Measurements from ENCODE around the gene UBAC1.

Gene UBAC1

DNA sequence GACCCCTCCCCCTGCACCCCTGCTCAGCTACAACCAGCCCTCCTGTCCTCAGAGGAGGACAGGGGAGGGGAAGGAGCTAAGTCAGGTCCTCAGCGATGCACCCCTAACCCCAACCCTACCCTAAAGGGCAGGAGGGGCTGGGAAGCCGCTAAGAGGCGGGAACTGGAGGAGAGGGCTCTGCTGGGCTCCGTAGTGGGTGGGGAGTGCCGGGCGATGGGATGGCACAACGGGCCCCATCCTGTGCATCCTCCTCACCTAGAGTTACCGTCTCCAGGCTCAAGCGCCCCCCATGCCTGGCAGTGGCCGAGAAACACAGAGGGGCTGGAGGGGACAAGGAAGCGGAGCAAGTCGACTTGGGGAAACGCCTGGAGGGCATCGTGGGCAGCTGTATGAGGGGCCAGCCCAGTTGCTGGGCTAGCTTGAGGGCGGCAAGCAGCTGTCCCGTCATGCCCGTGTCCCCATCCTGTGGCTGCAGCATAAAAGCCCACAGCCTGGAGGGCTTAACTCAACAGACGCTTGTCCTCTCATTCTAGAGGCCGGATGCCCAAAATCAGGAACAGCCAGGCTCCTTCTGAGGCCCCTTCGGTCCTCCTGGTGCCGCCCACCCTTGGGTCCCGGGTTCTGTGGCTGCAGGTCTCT is 23.0 kb upstream of the UBAC1 start:
- DNase-seq (ENCODE audit: insufficient read length) (no peak), FAIRE-seq (no peak)
- TF ChIP-seq POLR2A (IDR thresholded peaks at IDR 0.05; ENCODE audit: low read depth, low read length) (no peak), POLR2AphosphoS5 (IDR thresholded peaks at IDR 0.05; ENCODE audit: low read depth, low read length) (no peak), TAF1 (IDR thresholded peaks at IDR 0.05; ENCODE audit: borderline replicate concordance, low read depth, low read length) (no peak)

DNA sequence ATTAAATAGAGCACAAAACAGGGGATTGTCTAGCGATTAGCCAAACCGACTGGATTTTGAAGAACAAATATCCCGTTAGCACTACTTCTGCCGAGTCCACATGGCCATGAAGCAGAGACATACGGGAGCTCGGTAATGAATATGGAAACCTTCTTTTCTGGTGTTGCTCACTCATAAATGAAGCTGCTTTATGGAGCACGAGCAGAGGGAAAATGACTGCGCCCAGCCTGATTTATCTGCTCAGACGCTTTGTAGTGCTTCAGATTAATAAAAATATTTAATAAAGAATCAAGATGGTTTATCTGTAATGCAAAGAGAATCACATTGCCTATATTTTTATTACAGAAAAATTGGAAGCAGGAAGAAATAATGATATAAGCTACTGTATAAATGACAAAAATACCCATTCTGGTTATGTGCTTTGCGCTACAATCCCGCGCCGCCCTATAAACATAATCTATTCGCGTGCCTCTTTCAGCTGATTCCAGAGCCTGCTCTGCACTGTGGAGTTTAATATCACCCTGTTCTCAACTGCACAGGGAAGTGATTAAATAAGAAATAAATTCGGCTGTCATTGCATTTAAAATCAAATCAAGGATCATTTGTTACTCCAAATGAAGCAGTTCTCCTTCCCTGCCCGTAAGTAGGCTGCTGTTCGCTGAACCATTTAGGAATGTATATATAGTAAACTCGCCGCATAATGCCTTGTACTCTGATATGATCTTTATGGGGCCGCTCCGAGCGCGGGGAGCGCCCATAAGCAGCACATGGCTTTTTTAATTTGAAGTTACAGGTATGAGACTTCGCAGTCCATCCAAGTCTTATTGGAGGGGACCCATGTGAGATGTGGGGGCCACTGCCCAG is 22.3 kb upstream of the UBAC1 start:
- TF ChIP-seq POLR2A (IDR thresholded peaks at IDR 0.05; ENCODE audit: low read depth, low read length) (no peak), TAF1 (IDR thresholded peaks at IDR 0.05; ENCODE audit: borderline replicate concordance, low read depth, low read length) (no peak), POLR2AphosphoS5 (IDR thresholded peaks at IDR 0.05; ENCODE audit: low read depth, low read length) (no peak)
- FAIRE-seq (no peak), DNase-seq (ENCODE audit: insufficient read length) (no peak)

DNA sequence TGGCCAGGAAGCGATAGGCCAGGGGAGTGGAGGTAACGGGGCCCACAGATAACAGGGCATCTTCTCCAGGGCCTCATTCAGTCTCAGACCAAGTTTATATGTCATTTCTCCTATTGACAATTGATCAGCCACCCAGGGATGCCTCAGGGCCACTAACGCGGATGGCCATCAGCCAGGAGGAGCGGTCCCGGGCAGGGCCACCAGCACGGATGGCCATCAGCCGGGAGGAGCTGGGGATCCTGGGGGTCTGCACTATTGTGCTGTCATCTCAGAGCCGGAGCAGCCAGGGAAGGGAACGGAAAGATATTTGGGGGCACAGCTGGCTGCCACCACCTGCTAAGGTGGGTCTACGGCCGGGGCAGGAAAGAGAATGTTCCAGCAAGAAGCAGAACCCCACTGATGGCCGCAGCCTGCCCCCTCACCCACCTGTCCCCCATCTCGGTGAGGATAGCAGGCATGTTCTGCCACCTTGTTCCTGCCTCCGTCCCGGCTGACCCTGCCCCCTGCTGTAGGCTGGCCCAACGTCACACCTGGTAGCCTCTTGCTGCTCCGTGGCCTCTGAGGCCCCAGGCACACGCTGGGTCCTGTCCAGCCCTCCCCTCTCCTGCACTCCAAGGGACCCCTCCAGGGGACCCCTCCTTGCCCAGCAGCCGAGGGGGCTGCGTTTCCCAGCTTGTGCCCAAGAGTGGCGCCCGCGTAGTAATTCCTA is 21.5 kb upstream of the UBAC1 start:
- TF ChIP-seq POLR2AphosphoS5 (IDR thresholded peaks at IDR 0.05; ENCODE audit: low read depth, low read length): no peak
- DNase-seq (ENCODE audit: insufficient read length) (no peak), FAIRE-seq (no peak)

DNA sequence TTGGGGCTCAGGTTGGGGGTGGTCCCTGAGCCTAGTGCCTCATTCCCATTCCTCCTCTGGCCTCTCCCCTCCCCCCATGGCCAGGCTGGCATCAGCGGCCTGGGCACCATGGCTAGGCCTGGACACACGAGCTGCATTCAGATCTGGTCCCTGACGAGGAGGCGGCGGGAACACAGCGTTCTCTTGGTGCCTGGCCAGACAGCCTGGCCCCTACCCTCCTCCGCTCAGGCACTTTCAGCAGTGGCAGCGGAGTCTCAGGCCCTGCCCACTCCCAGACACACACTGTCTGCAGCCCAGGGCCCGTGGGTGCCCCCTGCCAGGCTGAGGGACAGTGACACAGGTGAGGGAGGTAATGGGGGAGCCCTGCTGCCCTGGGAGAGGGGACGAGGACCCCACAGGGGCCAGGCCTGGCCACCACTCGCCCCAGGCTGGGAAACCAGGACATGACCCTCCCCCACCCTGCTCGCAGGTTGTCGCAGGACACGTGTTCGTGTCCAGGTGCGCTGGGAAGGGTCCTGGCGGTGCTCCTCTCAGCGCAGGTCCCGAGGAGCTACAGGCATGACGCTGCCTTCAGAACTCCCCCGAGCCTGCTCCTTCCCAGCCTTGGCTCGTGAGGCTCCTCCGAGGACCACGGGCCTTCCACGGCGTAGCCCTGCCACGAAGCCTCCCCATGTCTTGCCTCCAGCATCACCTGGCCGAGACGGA is 19.9 kb upstream of the UBAC1 start:
- no peak for TF ChIP-seq POLR2AphosphoS5 (IDR thresholded peaks at IDR 0.05; ENCODE audit: low read depth, low read length)
- no peak for TF ChIP-seq TAF1 (IDR thresholded peaks at IDR 0.05; ENCODE audit: borderline replicate concordance, low read depth, low read length)
- no peak for TF ChIP-seq POLR2A (IDR thresholded peaks at IDR 0.05; ENCODE audit: low read depth, low read length)
- FAIRE-seq (no peak), DNase-seq (ENCODE audit: insufficient read length) (no peak)

DNA sequence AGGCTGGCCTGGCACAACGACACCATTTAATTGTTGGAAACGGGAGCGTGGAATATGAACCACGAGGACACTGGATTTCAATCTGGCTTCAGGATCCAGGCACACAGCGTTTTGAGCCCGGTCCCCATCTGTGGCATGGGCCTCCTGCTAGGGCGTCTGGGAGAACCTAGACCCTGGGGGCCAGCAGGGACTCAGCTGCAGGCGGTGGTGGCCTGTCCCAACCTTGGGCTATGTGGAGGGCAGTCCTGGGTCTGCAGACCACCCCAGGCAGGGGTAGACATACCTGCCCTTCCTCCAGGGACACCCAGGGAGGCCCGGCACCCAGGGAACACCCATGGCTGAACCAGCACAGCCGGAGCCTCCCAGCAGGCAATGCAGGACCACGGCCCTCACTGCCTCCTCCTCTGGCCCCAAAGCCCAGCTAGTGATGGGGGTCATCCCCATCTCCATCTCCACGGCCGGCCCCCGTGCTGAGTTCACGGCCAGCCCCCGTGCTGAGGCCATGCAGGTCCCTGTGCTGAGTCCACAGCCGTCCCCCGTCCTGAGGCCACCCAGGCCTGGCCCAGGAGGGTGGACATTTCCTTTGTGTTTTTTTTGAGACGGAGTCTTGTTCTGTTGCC is 18.5 kb upstream of the UBAC1 start:
- DNase-seq (ENCODE audit: insufficient read length): no peak
- no peak for TF ChIP-seq TAF1 (IDR thresholded peaks at IDR 0.05; ENCODE audit: borderline replicate concordance, low read depth, low read length)
- TF ChIP-seq POLR2A (IDR thresholded peaks at IDR 0.05; ENCODE audit: low read depth, low read length): no peak
- TF ChIP-seq POLR2AphosphoS5 (IDR thresholded peaks at IDR 0.05; ENCODE audit: low read depth, low read length): no peak
- FAIRE-seq: no peak

DNA sequence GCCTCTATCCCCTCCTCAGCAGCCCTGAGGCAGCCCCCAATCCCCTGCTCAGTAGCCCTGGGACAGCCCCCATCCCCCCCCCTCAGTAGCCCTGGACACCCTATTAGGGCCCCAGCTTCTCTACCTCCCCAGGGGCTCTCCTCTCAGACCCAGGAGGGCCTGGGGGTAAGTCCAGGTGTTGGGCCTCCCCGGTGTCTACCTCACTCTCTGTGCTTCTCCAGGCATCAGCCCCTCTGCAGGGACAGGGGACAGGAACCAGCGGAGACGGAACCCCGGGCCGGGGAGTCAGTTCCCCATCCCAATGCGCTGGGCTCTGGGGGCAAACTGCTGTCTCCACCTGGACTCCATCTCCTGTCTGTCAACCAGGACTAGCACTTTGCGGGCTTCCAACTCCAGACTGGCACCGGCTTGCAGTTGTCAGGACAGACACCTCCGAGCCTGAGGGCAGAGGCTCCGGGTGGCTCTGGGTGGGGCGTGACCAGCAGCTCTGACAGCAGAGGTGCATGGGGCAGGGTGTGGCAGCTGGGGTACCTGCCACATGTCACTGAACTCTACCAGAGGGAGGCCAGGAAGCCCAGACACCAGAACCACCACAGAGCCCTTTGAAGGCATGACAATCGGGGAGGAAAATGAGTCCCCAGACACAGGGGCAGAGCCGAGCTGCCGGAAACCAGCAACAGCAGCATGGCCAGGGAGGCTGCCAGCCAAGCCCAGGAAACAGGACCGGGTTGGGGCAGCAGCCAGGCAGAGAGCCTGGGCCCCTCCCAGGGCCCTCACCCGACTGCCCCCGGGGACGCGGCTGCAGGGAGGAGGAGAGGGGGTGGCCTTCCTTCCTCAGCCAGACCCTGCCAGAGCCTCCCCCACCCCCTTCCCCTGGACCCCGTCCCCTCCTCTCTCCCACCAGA is 17.7 kb upstream of the UBAC1 start:
- TF ChIP-seq POLR2AphosphoS5 (IDR thresholded peaks at IDR 0.05; ENCODE audit: low read depth, low read length) (no peak), POLR2A (IDR thresholded peaks at IDR 0.05; ENCODE audit: low read depth, low read length) (no peak), TAF1 (IDR thresholded peaks at IDR 0.05; ENCODE audit: borderline replicate concordance, low read depth, low read length) (no peak)
- DNase-seq (ENCODE audit: insufficient read length) (no peak), FAIRE-seq (no peak)

DNA sequence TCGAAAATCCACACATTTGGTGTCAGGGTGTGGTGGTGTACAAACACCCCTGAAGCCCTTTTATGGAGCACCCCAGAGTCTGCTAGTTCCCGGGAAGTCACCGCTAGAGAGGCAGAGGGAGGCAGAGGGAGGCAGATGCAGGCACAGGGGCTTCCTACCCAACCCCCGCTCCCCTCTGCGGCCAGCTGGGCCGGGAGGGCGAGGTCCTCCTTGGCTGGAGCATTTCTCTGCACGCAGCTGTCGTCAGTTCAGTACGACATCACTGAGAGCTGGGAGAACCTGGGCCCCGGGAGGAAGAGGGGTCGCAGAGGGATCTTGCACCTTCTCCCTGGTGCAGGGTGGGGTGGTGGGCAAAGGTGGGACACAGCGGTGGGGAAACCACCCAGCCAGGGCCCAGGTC is 15.8 kb upstream of the UBAC1 start:
- DNase-seq (ENCODE audit: insufficient read length): no peak
- TF ChIP-seq TAF1 (IDR thresholded peaks at IDR 0.05; ENCODE audit: borderline replicate concordance, low read depth, low read length): no peak
- TF ChIP-seq POLR2A (IDR thresholded peaks at IDR 0.05; ENCODE audit: low read depth, low read length): no peak
- TF ChIP-seq POLR2AphosphoS5 (IDR thresholded peaks at IDR 0.05; ENCODE audit: low read depth, low read length): no peak
- FAIRE-seq: no peak

DNA sequence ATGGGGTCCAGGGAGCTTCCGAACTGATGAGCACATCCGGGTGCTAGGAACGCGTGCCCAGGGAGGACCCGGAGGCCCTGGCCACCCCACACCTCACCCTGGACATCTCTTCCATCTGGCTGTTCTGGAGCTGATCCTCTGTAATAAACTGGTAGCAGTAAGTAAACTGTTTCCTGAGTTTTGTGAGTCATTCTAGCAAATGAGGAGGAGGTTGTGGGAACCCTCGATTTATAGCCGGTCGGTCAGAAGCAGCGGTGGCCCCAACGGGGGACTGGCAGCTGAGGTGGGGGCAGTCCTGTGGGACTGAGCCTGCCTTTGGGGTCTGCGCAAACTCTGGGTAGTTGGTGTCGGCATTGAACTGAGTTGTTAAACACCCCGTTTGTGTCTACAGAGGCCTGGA is 15.4 kb upstream of the UBAC1 start:
- FAIRE-seq (no peak), DNase-seq (ENCODE audit: insufficient read length) (no peak)
- no peak for TF ChIP-seq TAF1 (IDR thresholded peaks at IDR 0.05; ENCODE audit: borderline replicate concordance, low read depth, low read length)
- no peak for TF ChIP-seq POLR2AphosphoS5 (IDR thresholded peaks at IDR 0.05; ENCODE audit: low read depth, low read length)
- no peak for TF ChIP-seq POLR2A (IDR thresholded peaks at IDR 0.05; ENCODE audit: low read depth, low read length)

DNA sequence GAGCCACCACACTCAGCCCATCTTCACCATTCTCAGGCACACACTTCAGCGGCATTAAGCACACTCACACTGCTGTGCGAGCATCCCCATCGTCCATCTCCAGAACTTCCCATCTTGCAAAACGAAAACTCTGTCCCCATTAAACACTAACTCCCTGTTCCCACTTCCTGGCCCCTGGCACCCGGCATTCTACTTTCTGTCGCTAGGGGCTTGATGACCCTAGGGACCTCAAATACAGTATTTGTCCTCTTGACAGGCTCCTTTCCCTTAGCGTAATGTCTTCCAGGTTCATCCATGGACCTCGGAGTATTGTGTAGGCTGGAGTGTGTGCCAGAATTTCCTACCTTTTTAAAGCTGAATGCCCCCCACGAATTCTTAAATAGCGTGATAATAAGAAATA is 14.7 kb upstream of the UBAC1 start:
- TF ChIP-seq TAF1 (IDR thresholded peaks at IDR 0.05; ENCODE audit: borderline replicate concordance, low read depth, low read length) (no peak), POLR2AphosphoS5 (IDR thresholded peaks at IDR 0.05; ENCODE audit: low read depth, low read length) (no peak), POLR2A (IDR thresholded peaks at IDR 0.05; ENCODE audit: low read depth, low read length) (no peak)
- no peak for DNase-seq (ENCODE audit: insufficient read length)
- FAIRE-seq: no peak

DNA sequence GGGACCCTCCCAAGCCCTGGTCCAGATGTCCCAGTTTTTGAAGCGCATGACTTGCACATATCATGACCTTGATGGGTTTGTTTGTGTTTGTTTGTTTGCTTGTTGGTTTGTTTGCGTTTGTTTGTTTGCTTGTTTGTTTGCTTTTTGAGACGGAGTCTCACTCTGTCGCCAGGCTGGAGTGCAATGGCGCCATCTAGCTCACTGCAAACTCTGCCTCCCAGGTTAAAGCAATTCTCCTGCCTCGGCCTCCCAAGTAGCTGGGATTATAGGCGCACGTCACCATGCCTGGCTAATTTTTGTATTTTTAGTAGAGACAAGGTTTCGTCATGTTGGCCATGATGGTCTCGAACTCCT is 13.0 kb upstream of the UBAC1 start:
- FAIRE-seq (no peak), DNase-seq (ENCODE audit: insufficient read length) (no peak)
- TF ChIP-seq TAF1 (IDR thresholded peaks at IDR 0.05; ENCODE audit: borderline replicate concordance, low read depth, low read length) (no peak), POLR2AphosphoS5 (IDR thresholded peaks at IDR 0.05; ENCODE audit: low read depth, low read length) (no peak), POLR2A (IDR thresholded peaks at IDR 0.05; ENCODE audit: low read depth, low read length) (no peak)

Data from GM12892 (cell line).